ENCODE results near the gene RBM38.
A peak's percentile ranks its signal among the peaks of the same experiment; 100 is the strongest.

Gene RBM38

GRCh38 chr20:57341663-57342062 lies 49.5 kb upstream of the RBM38 start (continued):
- TF ChIP-seq ZNF518A (tag by site-specific recombination; conservative IDR thresholded peaks at IDR 0.05; ENCODE audit: low read depth), result no peak
- TF ChIP-seq OSR2 (tag by site-specific recombination; IDR thresholded peaks at IDR 0.05), result peak; percentile 95
- peak; percentile 63; the same call in 1 of the 2 replicates for TF ChIP-seq TCF7L2 (IDR thresholded peaks at IDR 0.05; ENCODE audit: borderline replicate concordance, low read depth, low read length)
- no peak for TF ChIP-seq ZNF426 (tag by site-specific recombination; IDR thresholded peaks at IDR 0.05)
- peak; percentile 44; the same call in 1 of the 2 replicates for TF ChIP-seq KLF10 (tag by site-specific recombination; IDR thresholded peaks at IDR 0.05)
- no peak for TF ChIP-seq ZNF48 (tag by site-specific recombination; IDR thresholded peaks at IDR 0.05)
- TF ChIP-seq ZNF629 (tag by site-specific recombination; IDR thresholded peaks at IDR 0.05), result 0 out of 2 replicates have a peak, but pooled peaks have one; percentile 20

DNA sequence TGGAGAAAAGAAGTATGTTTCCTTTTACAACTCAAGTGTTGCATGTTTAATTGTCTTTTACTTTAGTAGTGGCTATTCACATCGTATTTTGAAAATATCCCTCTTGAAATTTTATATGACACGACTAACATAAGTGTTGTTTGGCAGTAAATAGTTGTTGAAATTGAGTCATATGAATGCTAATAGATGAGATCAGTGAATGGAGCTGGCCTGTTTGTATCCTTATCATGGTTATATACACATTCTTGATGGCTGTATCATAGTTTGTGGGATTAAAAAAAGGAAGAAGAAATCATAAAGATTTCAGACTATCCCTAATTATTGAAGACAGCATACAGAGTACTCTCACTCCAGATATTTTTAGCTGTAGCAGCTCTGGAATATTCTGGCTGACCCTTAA lies 48.4 kb upstream of the RBM38 start:
- CTCF ChIA-PET, result interaction anchor here (5.4 to 11.9 kb wide), 2 partner anchors 9 to 250 kb away, joined by 74 to 165 read pairs; no protein-coding TSS in a partner anchor
- no peaks in the 10 kb centered on the region for H3K4me1 ChIP-seq (ENCODE audit: control insufficient read depth, insufficient read depth, low read length)
- H3K36me3 ChIP-seq (ENCODE audit: control insufficient read depth in 2 of 2, insufficient read depth in 1 of 2, low read length in 2 of 2), result no peaks in the 10 kb centered on the region
- POLR2A ChIA-PET, result no interaction called here
- H3K9me3 ChIP-seq (ENCODE audit: control insufficient read depth, insufficient read depth, low read depth, low read length), result no peaks in the 10 kb centered on the region
- H3K27ac ChIP-seq (ENCODE audit: extremely low read depth, low read depth, low read length), result no peak overlapping the region
- no peak overlapping the region for H3K4me3 ChIP-seq (ENCODE audit: low read depth, low read length)
- no peak for TF ChIP-seq MYNN (tag by site-specific recombination; IDR thresholded peaks at IDR 0.05; ENCODE audit: borderline replicate concordance)
- no peak for TF ChIP-seq PRDM1 (tag by site-specific recombination; IDR thresholded peaks at IDR 0.05)
- no peak for TF ChIP-seq ZNF2 (tag by site-specific recombination; IDR thresholded peaks at IDR 0.05)
- TF ChIP-seq ZSCAN5A (tag by site-specific recombination; IDR thresholded peaks at IDR 0.05), result no peak
- no peak for TF ChIP-seq ZNF521 (tag by site-specific recombination; IDR thresholded peaks at IDR 0.05)
- no peak for TF ChIP-seq ZFP41 (tag by site-specific recombination; IDR thresholded peaks at IDR 0.05; ENCODE audit: borderline replicate concordance)
- TF ChIP-seq ZNF146 (tag by site-specific recombination; IDR thresholded peaks at IDR 0.05), result peak; percentile 49; the same call in 1 of the 2 replicates
- no peak for TF ChIP-seq ZNF37A (tag by site-specific recombination; IDR thresholded peaks at IDR 0.05)
- TF ChIP-seq BCL11A (tag by site-specific recombination; IDR thresholded peaks at IDR 0.05; ENCODE audit: low read depth), result peak; percentile 29; the same call in 1 of the 2 replicates
- TF ChIP-seq ZNF654 (tag by site-specific recombination; IDR thresholded peaks at IDR 0.05; ENCODE audit: low read depth), result peak; percentile 23
- TF ChIP-seq ZNF747 (tag by site-specific recombination; IDR thresholded peaks at IDR 0.05), result no peak
- no peak for TF ChIP-seq ZNF426 (tag by site-specific recombination; IDR thresholded peaks at IDR 0.05)
- TF ChIP-seq ZBTB6 (tag by site-specific recombination; IDR thresholded peaks at IDR 0.05), result no peak
- TF ChIP-seq SALL2 (tag by site-specific recombination; IDR thresholded peaks at IDR 0.05; ENCODE audit: borderline replicate concordance), result no peak
- TF ChIP-seq, protein P1, sequence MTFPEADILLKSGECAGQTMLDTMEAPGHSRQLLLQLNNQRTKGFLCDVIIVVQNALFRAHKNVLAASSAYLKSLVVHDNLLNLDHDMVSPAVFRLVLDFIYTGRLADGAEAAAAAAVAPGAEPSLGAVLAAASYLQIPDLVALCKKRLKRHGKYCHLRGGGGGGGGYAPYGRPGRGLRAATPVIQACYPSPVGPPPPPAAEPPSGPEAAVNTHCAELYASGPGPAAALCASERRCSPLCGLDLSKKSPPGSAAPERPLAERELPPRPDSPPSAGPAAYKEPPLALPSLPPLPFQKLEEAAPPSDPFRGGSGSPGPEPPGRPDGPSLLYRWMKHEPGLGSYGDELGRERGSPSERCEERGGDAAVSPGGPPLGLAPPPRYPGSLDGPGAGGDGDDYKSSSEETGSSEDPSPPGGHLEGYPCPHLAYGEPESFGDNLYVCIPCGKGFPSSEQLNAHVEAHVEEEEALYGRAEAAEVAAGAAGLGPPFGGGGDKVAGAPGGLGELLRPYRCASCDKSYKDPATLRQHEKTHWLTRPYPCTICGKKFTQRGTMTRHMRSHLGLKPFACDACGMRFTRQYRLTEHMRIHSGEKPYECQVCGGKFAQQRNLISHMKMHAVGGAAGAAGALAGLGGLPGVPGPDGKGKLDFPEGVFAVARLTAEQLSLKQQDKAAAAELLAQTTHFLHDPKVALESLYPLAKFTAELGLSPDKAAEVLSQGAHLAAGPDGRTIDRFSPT (tag by site-specific recombination; IDR thresholded peaks at IDR 0.05), result peak; percentile 61
- no peak for TF ChIP-seq ZNF211 (tag by site-specific recombination; IDR thresholded peaks at IDR 0.05; ENCODE audit: low read depth)
- TF ChIP-seq ZNF518A (tag by site-specific recombination; conservative IDR thresholded peaks at IDR 0.05; ENCODE audit: low read depth), result no peak
